Upper lobe of left lung (tissue), 6 donors: ENCODE results near the gene TRNP1. TPM values are rescaled to one million over a fixed set of nuclear protein-coding genes. Genes with fewer than 3 reads are reported as not detected.

ENCODE experiments used
- ATAC-seq, 2 donors: fragments of 200-7000 bp; cut with Tn5 transposase; one replicate each; pipeline ENCODE4 v1.9.1; 2022; ENCODE audit warnings: mild to moderate bottlenecking in 2 of 2, moderate library complexity in 2 of 2; ENCODE audit not compliant: low FRiP score in 2 of 2
- DNase-seq, 2 donors: peaks; one replicate each; pipeline ENCODE4 v3.0.0-alpha.2; 2019 to 2020
- H3K27ac ChIP-seq, 4 donors: fragments of 200-600 bp; sonication (generic); one replicate each; pipeline ENCODE4 v1.5.1; 2016 to 2019
- H3K27me3 ChIP-seq, 4 donors: fragments of 200-600 bp; sonication (generic); one replicate each; pipeline ENCODE4 v1.5.1; 2017 to 2019
- H3K36me3 ChIP-seq, 4 donors: fragments of 200-600 bp; sonication (generic); one replicate each; pipeline ENCODE4 v1.5.1; 2016 to 2019
- H3K4me1 ChIP-seq, 4 donors: fragments of 200-600 bp; sonication (generic); one replicate each; pipeline ENCODE4 v1.5.1; 2018 to 2019
- H3K4me3 ChIP-seq, 4 donors: fragments of 200-600 bp; sonication (generic); one replicate each; pipeline ENCODE4 v1.5.1; 2017 to 2019; ENCODE audit warnings: mild to moderate bottlenecking in 2 of 4, moderate library complexity in 1 of 4
- H3K9me3 ChIP-seq, 4 donors: fragments of 200-600 bp; sonication (generic); one replicate each; pipeline ENCODE4 v1.5.1; 2018 to 2019
- CTCF ChIP-seq, 6 experiments: fragments of 450-650 bp in 4 of 6; fragments of 200-600 bp in 2 of 6; sonication (generic) in 2 of 6; IDR thresholded peaks; one replicate each; pipeline ENCODE4 v1.5.1; 2016 to 2019; ENCODE audit warnings: antibody characterized with exemption in 6 of 6
- EP300 ChIP-seq, 4 donors: sonication (generic); formaldehyde crosslinking; IDR thresholded peaks; one replicate each; pipeline ENCODE4 v1.5.1; 2017; ENCODE audit warnings: antibody characterized with exemption in 4 of 4, control low read depth in 2 of 4
- POLR2A ChIP-seq, 4 donors: fragments of 450-650 bp; IDR thresholded peaks; one replicate each; pipeline ENCODE4 v1.5.1; 2016 to 2017; ENCODE audit warnings: antibody characterized with exemption in 4 of 4, mild to moderate bottlenecking in 2 of 4
- POLR2AphosphoS5 ChIP-seq, 2 donors: sonication (generic); formaldehyde crosslinking; IDR thresholded peaks; one replicate each; pipeline ENCODE4 v1.5.1; 2017; ENCODE audit warnings: antibody characterized with exemption in 2 of 2
- WGBS, 2 donors: methylation state at CpG; one replicate each; pipeline ENCODE4 v1.1.5; 2017 to 2018; 5-methylcytosine and 5-hydroxymethylcytosine counted together
- total RNA-seq, 6 donors: library from RNA; depleted of rRNA in 4 of 6; stranded (reverse); fragments of >200 nt in 4 of 6; gene quantifications; one replicate each; pipeline versions ENCODE4 v1.1.0 to v1.2.1, GENCODE V29; 2016 to 2021
- donor health status: DM: no; HTN: no; CAD: no; lungs with moderate emphysema.
- donor health status: DM: no; HTN: yes; CAD: no; lungs with severe emphysema.

Gene TRNP1
- total RNA-seq, 6 donors from 2014 or later, result 9.1 to 38.0 (median 26.0) TPM

GRCh38 chr1:26959722-26960624 lies 33.5 kb upstream of the TRNP1 start, which contains the start of gene KDF1:
Gene KDF1, minus strand, starts transcription at chr1:26960468. Its CDS starts 8,088 bp downstream, at chr1:26952380.
- Histone ChIP-seq H3K9me3 (no peaks in the 10 kb centered on the region), H3K27ac (peak within 1 kb of the TSS; percentile 49 to 77 (median 76)), H3K36me3 (no peaks in the 10 kb centered on the region), H3K4me3 (peak within 1 kb of the TSS; percentile 11 to 73 (median 68)), H3K27me3 (peaks cover 0 to 15% (median 10%) of the 10 kb centered on the region in 4 donors), H3K4me1 (peaks cover 11 to 25% (median 16%) of the 10 kb centered on the region in 4 donors)
- DNase-seq, result peak; percentile 88 to 95
- ATAC-seq, result peak; percentile 84 to 95
- no peak for TF ChIP-seq EP300 (IDR thresholded peaks at IDR 0.05)
- peak in 4 of 6 experiments; percentile 22 to 80 (median 56) for TF ChIP-seq CTCF (IDR thresholded peaks at IDR 0.05)
- TF ChIP-seq POLR2A (IDR thresholded peaks at IDR 0.05), result peak in 3 of 4 donors; percentile 45 to 82 (median 46)
- peak in 1 of 2 donors; percentile 50 for TF ChIP-seq POLR2AphosphoS5 (IDR thresholded peaks at IDR 0.05)
- 1 to 4% methylated on average over 5 to 52 of the region's 86 CpGs for WGBS, 2 donors

GRCh38 chr1:26960625-26960966 lies 32.9 kb upstream of the TRNP1 start:
- 10 to 27% methylated on average over 1 of the region's 3 CpGs for WGBS, 2 donors
- no peak for TF ChIP-seq EP300 (IDR thresholded peaks at IDR 0.05)
- no peak for TF ChIP-seq CTCF (IDR thresholded peaks at IDR 0.05)
- TF ChIP-seq POLR2A (IDR thresholded peaks at IDR 0.05), result no peak
- TF ChIP-seq POLR2AphosphoS5 (IDR thresholded peaks at IDR 0.05), result no peak
- ATAC-seq (no peak), DNase-seq (no peak)
- Histone ChIP-seq H3K36me3 (no peaks in the 10 kb centered on the region), H3K27me3 (peaks cover 0 to 15% (median 10%) of the 10 kb centered on the region in 4 donors), H3K9me3 (no peaks in the 10 kb centered on the region), H3K4me3 (peak overlapping the region in 3 of 4 donors; percentile 65 to 73 (median 72)), H3K4me1 (peaks cover 11 to 25% (median 16%) of the 10 kb centered on the region in 4 donors), H3K27ac (peak overlapping the region in 3 of 4 donors; percentile 75 to 77 (median 76))

- Histone ChIP-seq H3K4me3 (no peak overlapping the region), H3K4me1 (peaks cover 11 to 25% (median 16%) of the 10 kb centered on the region in 4 donors), H3K27ac (no peak overlapping the region), H3K36me3 (no peaks in the 10 kb centered on the region), H3K27me3 (peaks cover 0 to 15% (median 10%) of the 10 kb centered on the region in 4 donors), H3K9me3 (no peaks in the 10 kb centered on the region)
- 49 to 51% methylated on average over 3 of the region's 3 CpGs for WGBS, 2 donors
- TF ChIP-seq EP300 (IDR thresholded peaks at IDR 0.05), result no peak
- no peak for TF ChIP-seq POLR2A (IDR thresholded peaks at IDR 0.05)
- no peak for TF ChIP-seq POLR2AphosphoS5 (IDR thresholded peaks at IDR 0.05)
- TF ChIP-seq CTCF (IDR thresholded peaks at IDR 0.05), result no peak
- DNase-seq (no peak), ATAC-seq (no peak)
These were observed 31.7 kb upstream of the TRNP1 start for GRCh38 chr1:26961826-26962225.

GRCh38 chr1:26965213-26965612 lies 28.3 kb upstream of the TRNP1 start:
- Histone ChIP-seq H3K4me1 (peaks cover 1 to 11% (median 8%) of the 10 kb centered on the region in 4 donors), H3K9me3 (no peaks in the 10 kb centered on the region), H3K36me3 (no peaks in the 10 kb centered on the region), H3K27ac (no peak overlapping the region), H3K27me3 (peaks cover 0 to 5% (median 2%) of the 10 kb centered on the region in 4 donors), H3K4me3 (no peak overlapping the region)
- no peak for ATAC-seq
- no peak for TF ChIP-seq POLR2AphosphoS5 (IDR thresholded peaks at IDR 0.05)
- no peak for TF ChIP-seq CTCF (IDR thresholded peaks at IDR 0.05)
- no peak for TF ChIP-seq EP300 (IDR thresholded peaks at IDR 0.05)
- no peak for TF ChIP-seq POLR2A (IDR thresholded peaks at IDR 0.05)
- DNase-seq, result no peak
- 90% methylated on average over 6 of the region's 6 CpGs for WGBS, 2 donors
